SK-N-SH (cell line): ENCODE data around the gene KRT72. TPM values are rescaled to one million over a fixed set of nuclear protein-coding genes. Genes with fewer than 3 reads are reported as not detected.

Experiments
- CTCF ChIA-PET: fragments of 300-600, 350-600 bp; formaldehyde crosslinking; extraction: SDS; loops from one replicate; lab custom pipeline; 2021; lab: Yijun Ruan, JAX
- POLR2A ChIA-PET: fragments of 350-600 bp; sonication (Branson Sonifier 250); formaldehyde crosslinking; extraction: SDS; loops from one replicate; lab custom pipeline; 2020; ENCODE audit warnings: antibody characterized with exemption, inconsistent platforms; lab: Yijun Ruan, JAX
- DNase-seq: peaks from one replicate; pipeline ENCODE4 v3.0.0; 2012
- H2AFZ ChIP-seq: fragments of 200-600 bp; sonication (generic); 2 replicates; pipeline ENCODE4 v1.8.1; 2016; ENCODE audit warnings: antibody characterized with exemption, mild to moderate bottlenecking, low read depth
- H3F3A ChIP-seq: fragments of 200-600 bp; sonication (generic); replicated peaks from 2 replicates; pipeline ENCODE3; 2016; ENCODE audit warnings: antibody characterized with exemption, mild to moderate bottlenecking; ENCODE audit not compliant: insufficient read depth
- H3K27ac ChIP-seq, 2 experiments: fragments of 200-500 bp in 1 of 2; fragments of 200-600 bp in 1 of 2; sonication (Bioruptor generic) in 1 of 2; sonication (generic), shearing (Covaris generic) in 1 of 2; 2 replicates each; pipeline versions ENCODE4 v1.5.1 to v1.6.1; 2014 to 2016; ENCODE audit warnings: low read depth in 2 of 2, inconsistent platforms in 1 of 2, low read length in 1 of 2, mild to moderate bottlenecking in 1 of 2, mixed read lengths in 1 of 2
- H3K27me3 ChIP-seq: fragments of 200-600 bp; sonication (generic), shearing (Covaris generic); 2 replicates; pipeline ENCODE4 v1.6.1; 2016; ENCODE audit warnings: mixed run types; ENCODE audit not compliant: insufficient read depth
- H3K36me3 ChIP-seq, 2 experiments: fragments of 200-500 bp in 1 of 2; fragments of 200-600 bp in 1 of 2; sonication (Bioruptor generic) in 1 of 2; sonication (generic) in 1 of 2; replicated peaks in 1 of 2; 2 replicates each; pipeline versions ENCODE3 to v1.5.1; 2014 to 2016; ENCODE audit warnings: low read length in 1 of 2, mild to moderate bottlenecking in 1 of 2; ENCODE audit not compliant: insufficient read depth in 2 of 2, control insufficient read depth in 1 of 2
- H3K4me1 ChIP-seq, 2 experiments: fragments of 200-500 bp in 1 of 2; fragments of 200-600 bp in 1 of 2; sonication (Bioruptor generic) in 1 of 2; sonication (generic), shearing (Covaris generic) in 1 of 2; 2 replicates each; pipeline versions ENCODE4 v1.5.1 to v1.6.1; 2014 to 2016; ENCODE audit warnings: low read depth in 1 of 2, low read length in 1 of 2, mixed run types in 1 of 2; ENCODE audit not compliant: insufficient read depth in 2 of 2, control insufficient read depth in 1 of 2
- H3K4me2 ChIP-seq: fragments of 200-600 bp; sonication (generic), shearing (Covaris generic); 2 replicates; pipeline ENCODE4 v1.6.1; 2017; ENCODE audit warnings: mixed run types
- H3K4me3 ChIP-seq, 2 experiments: fragments of 200-500 bp in 1 of 2; fragments of 200-600 bp in 1 of 2; sonication (Bioruptor generic) in 1 of 2; sonication (generic), shearing (Covaris generic) in 1 of 2; 2 replicates each; pipeline versions ENCODE4 v1.5.1 to v1.8.1; 2014 to 2016; ENCODE audit warnings: low read depth in 2 of 2, inconsistent platforms in 1 of 2, low read length in 1 of 2, mild to moderate bottlenecking in 1 of 2, mixed read lengths in 1 of 2, moderate library complexity in 1 of 2
- H3K79me2 ChIP-seq: fragments of 200-600 bp; sonication (generic); 2 replicates; pipeline ENCODE4 v1.8.1; 2017; ENCODE audit warnings: mild to moderate bottlenecking; ENCODE audit not compliant: insufficient read depth
- H3K9ac ChIP-seq: fragments of 200-600 bp; sonication (generic); 2 replicates; pipeline ENCODE4 v1.6.1; 2017; ENCODE audit warnings: mixed run types
- H3K9me2 ChIP-seq: fragments of 200-600 bp; sonication (generic); 2 replicates; pipeline ENCODE4 v1.6.1; 2017; ENCODE audit warnings: mixed run types
- H3K9me3 ChIP-seq: fragments of 200-600 bp; sonication (generic); 2 replicates; pipeline ENCODE4 v1.6.1; 2017; ENCODE audit warnings: mixed run types, mild to moderate bottlenecking, moderate library complexity
- H4K20me1 ChIP-seq: fragments of 200-600 bp; sonication (generic); 2 replicates; pipeline ENCODE4 v1.6.1; 2017; ENCODE audit warnings: mild to moderate bottlenecking, mixed run types; ENCODE audit not compliant: insufficient read depth
- ELF1 ChIP-seq: IDR thresholded peaks from 2 replicates; pipeline ENCODE4 v1.4.0; 2012
- EP300 ChIP-seq, 2 experiments: IDR thresholded peaks; 2 replicates each; pipeline versions ENCODE4 v1.4.0 to v1.6.1; 2012; ENCODE audit warnings: borderline replicate concordance in 1 of 2, low read depth in 1 of 2, low read length in 1 of 2
- FOXJ3 ChIP-seq: sonication (generic); formaldehyde crosslinking; IDR thresholded peaks from 2 replicates; pipeline ENCODE4 v1.5.1; 2020; ENCODE audit warnings: mild to moderate bottlenecking, missing genetic modification reagents
- MAX ChIP-seq: IDR thresholded peaks from 2 replicates; pipeline ENCODE4 v1.4.0; 2012; ENCODE audit warnings: low read depth
- MXI1 ChIP-seq: IDR thresholded peaks from 2 replicates; pipeline ENCODE4 v1.6.1; 2012; ENCODE audit warnings: mild to moderate bottlenecking, low read depth, low read length, improper control_type of control experiment
- NRF1 ChIP-seq: IDR thresholded peaks from 2 replicates; pipeline ENCODE4 v1.6.1; 2012; ENCODE audit warnings: low read depth, mild to moderate bottlenecking, low read length
- POLR2AphosphoS5 ChIP-seq: IDR thresholded peaks from 2 replicates; pipeline ENCODE4 v1.6.1; 2012; ENCODE audit warnings: low read depth, low read length
- RAD21 ChIP-seq: IDR thresholded peaks from 2 replicates; pipeline ENCODE4 v1.6.1; 2012; ENCODE audit warnings: mild to moderate bottlenecking, low read length
- RXRA ChIP-seq: IDR thresholded peaks from 2 replicates; pipeline ENCODE4 v1.4.0; 2012; ENCODE audit warnings: low read depth, mild to moderate bottlenecking, borderline replicate concordance
- TAF1 ChIP-seq: IDR thresholded peaks from 2 replicates; pipeline ENCODE4 v1.6.1; 2012; ENCODE audit warnings: low read depth, mild to moderate bottlenecking, low read length, moderate library complexity, borderline replicate concordance
- TEAD4 ChIP-seq: IDR thresholded peaks from 2 replicates; pipeline ENCODE4 v1.4.0; 2012; ENCODE audit warnings: mild to moderate bottlenecking, borderline replicate concordance; ENCODE audit not compliant: insufficient read depth
- WGBS: methylation state at CpG from one replicate; pipeline ENCODE4 v1.1.6; 2017; ENCODE audit warnings: low lambda C conversion rate; 5-methylcytosine and 5-hydroxymethylcytosine counted together
- polyA plus RNA-seq, 3 experiments: library from polyadenylated mRNA; depleted of rRNA; stranded (reverse); fragments of >200 nt; gene quantifications; 2 replicates each; pipeline ENCODE4 v1.2.3, GENCODE V29; 2012
- TF ChIP-seq, protein P1 (sequence below): fragments of 150-350 bp; IDR thresholded peaks from 2 replicates; pipeline ENCODE4 v1.6.1; 2017; ENCODE audit warnings: antibody characterized with exemption, low read length, low read depth, borderline replicate concordance
- TF ChIP-seq, protein P2 (sequence below): IDR thresholded peaks from 2 replicates; pipeline ENCODE4 v1.4.0; 2012; ENCODE audit warnings: low read depth, borderline replicate concordance
- TF ChIP-seq, protein P3 (sequence below): IDR thresholded peaks from 2 replicates; pipeline ENCODE4; 2012
- TF ChIP-seq, protein P4 (sequence below): fragments of 200-600 bp; sonication (generic); IDR thresholded peaks from 2 replicates; pipeline ENCODE4 v1.6.1; 2017; ENCODE audit warnings: antibody characterized with exemption, mild to moderate bottlenecking, moderate library complexity

KRT72 gene
- polyA plus RNA-seq, 1 of the 3 experiments (the other 2 are of a cell fraction) = not detected

GRCh38 chr12:52537101-52537500, 64.2 kb downstream of the KRT72 start:
- Histone ChIP-seq H3K9me2 (no peaks in the 10 kb centered on the region), H3K4me2 (no peak overlapping the region), H3K4me3 (no peak overlapping the region), H3K9me3 (no peaks in the 10 kb centered on the region), H3K4me1 (no peaks in the 10 kb centered on the region), H2AFZ (no peak overlapping the region), H3K27me3 (peaks cover 12% of the 10 kb centered on the region; the same call in 1 of the 2 replicates), H3K9ac (no peak overlapping the region), H3K79me2 (no peaks in the 10 kb centered on the region), H3K27ac (no peak overlapping the region), H3F3A (no peaks in the 10 kb centered on the region), H3K36me3 (no peaks in the 10 kb centered on the region), H4K20me1 (no peaks in the 10 kb centered on the region)
- CTCF ChIA-PET = interaction anchor here (1.3 kb wide), 1 partner anchor 343 kb away, joined by 3 read pairs; no protein-coding TSS in a partner anchor
- 33% methylated on average over 3 of the region's 3 CpGs for WGBS
- TF ChIP-seq MXI1 (no peak), TAF1 (no peak), EP300 (IDR thresholded peaks at IDR 0.05; ENCODE audit: borderline replicate concordance in 1 of 2, low read depth in 1 of 2, low read length in 1 of 2) (no peak), NRF1 (no peak), TEAD4 (no peak), RAD21 (no peak), POLR2AphosphoS5 (no peak), ELF1 (no peak), RXRA (no peak), FOXJ3 (CRISPR knock-in tag) (no peak), MAX (no peak)
- TF ChIP-seq, protein P1, sequence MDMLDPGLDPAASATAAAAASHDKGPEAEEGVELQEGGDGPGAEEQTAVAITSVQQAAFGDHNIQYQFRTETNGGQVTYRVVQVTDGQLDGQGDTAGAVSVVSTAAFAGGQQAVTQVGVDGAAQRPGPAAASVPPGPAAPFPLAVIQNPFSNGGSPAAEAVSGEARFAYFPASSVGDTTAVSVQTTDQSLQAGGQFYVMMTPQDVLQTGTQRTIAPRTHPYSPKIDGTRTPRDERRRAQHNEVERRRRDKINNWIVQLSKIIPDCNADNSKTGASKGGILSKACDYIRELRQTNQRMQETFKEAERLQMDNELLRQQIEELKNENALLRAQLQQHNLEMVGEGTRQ = no peak
- TF ChIP-seq, protein P2, sequence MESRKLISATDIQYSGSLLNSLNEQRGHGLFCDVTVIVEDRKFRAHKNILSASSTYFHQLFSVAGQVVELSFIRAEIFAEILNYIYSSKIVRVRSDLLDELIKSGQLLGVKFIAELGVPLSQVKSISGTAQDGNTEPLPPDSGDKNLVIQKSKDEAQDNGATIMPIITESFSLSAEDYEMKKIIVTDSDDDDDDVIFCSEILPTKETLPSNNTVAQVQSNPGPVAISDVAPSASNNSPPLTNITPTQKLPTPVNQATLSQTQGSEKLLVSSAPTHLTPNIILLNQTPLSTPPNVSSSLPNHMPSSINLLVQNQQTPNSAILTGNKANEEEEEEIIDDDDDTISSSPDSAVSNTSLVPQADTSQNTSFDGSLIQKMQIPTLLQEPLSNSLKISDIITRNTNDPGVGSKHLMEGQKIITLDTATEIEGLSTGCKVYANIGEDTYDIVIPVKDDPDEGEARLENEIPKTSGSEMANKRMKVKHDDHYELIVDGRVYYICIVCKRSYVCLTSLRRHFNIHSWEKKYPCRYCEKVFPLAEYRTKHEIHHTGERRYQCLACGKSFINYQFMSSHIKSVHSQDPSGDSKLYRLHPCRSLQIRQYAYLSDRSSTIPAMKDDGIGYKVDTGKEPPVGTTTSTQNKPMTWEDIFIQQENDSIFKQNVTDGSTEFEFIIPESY = no peak
- TF ChIP-seq, protein P3, sequence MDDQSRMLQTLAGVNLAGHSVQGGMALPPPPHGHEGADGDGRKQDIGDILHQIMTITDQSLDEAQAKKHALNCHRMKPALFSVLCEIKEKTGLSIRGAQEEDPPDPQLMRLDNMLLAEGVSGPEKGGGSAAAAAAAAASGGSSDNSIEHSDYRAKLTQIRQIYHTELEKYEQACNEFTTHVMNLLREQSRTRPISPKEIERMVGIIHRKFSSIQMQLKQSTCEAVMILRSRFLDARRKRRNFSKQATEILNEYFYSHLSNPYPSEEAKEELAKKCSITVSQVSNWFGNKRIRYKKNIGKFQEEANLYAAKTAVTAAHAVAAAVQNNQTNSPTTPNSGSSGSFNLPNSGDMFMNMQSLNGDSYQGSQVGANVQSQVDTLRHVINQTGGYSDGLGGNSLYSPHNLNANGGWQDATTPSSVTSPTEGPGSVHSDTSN = no peak
- TF ChIP-seq, protein P4, sequence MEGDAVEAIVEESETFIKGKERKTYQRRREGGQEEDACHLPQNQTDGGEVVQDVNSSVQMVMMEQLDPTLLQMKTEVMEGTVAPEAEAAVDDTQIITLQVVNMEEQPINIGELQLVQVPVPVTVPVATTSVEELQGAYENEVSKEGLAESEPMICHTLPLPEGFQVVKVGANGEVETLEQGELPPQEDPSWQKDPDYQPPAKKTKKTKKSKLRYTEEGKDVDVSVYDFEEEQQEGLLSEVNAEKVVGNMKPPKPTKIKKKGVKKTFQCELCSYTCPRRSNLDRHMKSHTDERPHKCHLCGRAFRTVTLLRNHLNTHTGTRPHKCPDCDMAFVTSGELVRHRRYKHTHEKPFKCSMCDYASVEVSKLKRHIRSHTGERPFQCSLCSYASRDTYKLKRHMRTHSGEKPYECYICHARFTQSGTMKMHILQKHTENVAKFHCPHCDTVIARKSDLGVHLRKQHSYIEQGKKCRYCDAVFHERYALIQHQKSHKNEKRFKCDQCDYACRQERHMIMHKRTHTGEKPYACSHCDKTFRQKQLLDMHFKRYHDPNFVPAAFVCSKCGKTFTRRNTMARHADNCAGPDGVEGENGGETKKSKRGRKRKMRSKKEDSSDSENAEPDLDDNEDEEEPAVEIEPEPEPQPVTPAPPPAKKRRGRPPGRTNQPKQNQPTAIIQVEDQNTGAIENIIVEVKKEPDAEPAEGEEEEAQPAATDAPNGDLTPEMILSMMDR = no peak
- POLR2A ChIA-PET = no interaction called here
- DNase-seq = no peak

Other genes starting within 250 kb of the KRT72 start
- gene KRT85, start 234.0 kb downstream of the KRT72 start, polyA plus RNA-seq (2012; rRNA removed) = not detected in 2 replicates
- gene KRT84, start 215.8 kb downstream of the KRT72 start, polyA plus RNA-seq (2012; rRNA removed) = not detected in 2 replicates
- gene KRT82, start 195.1 kb downstream of the KRT72 start, polyA plus RNA-seq (2012; rRNA removed) = not detected in 2 replicates
- not detected in 2 replicates for gene KRT75, start 167.1 kb downstream of the KRT72 start, polyA plus RNA-seq (2012; rRNA removed)
- gene KRT6B, start 149.3 kb downstream of the KRT72 start, polyA plus RNA-seq (2012; rRNA removed) = not detected in 2 replicates
- not detected in 2 replicates for gene KRT6C, start 127.7 kb downstream of the KRT72 start, polyA plus RNA-seq (2012; rRNA removed)
- gene KRT6A, start 108.2 kb downstream of the KRT72 start, polyA plus RNA-seq (2012; rRNA removed) = not detected in 2 replicates
- not detected in 2 replicates for gene KRT5, start 81.1 kb downstream of the KRT72 start, polyA plus RNA-seq (2012; rRNA removed)
- not detected in 2 replicates for gene KRT71, start 48.3 kb downstream of the KRT72 start, polyA plus RNA-seq (2012; rRNA removed)
- not detected in 2 replicates for gene KRT74, start 27.6 kb downstream of the KRT72 start, polyA plus RNA-seq (2012; rRNA removed)
- gene KRT73, start 17.1 kb upstream of the KRT72 start, polyA plus RNA-seq (2012; rRNA removed) = not detected in 2 replicates
- gene KRT2, start 50.7 kb upstream of the KRT72 start, polyA plus RNA-seq (2012; rRNA removed) = not detected in 2 replicates
- not detected in 2 replicates for gene KRT1, start 78.9 kb upstream of the KRT72 start, polyA plus RNA-seq (2012; rRNA removed)
- gene KRT77, start 102.1 kb upstream of the KRT72 start, polyA plus RNA-seq (2012; rRNA removed) = not detected in 2 replicates
- not detected in 2 replicates for gene KRT76, start 175.9 kb upstream of the KRT72 start, polyA plus RNA-seq (2012; rRNA removed)
- not detected in 2 replicates for gene KRT3, start 194.7 kb upstream of the KRT72 start, polyA plus RNA-seq (2012; rRNA removed)
- gene KRT4, start 212.7 kb upstream of the KRT72 start, polyA plus RNA-seq (2012; rRNA removed) = not detected in 2 replicates
- gene KRT79, start 232.8 kb upstream of the KRT72 start, polyA plus RNA-seq (2012; rRNA removed) = not detected in 2 replicates
- not detected in 2 replicates for gene KRT78, start 247.5 kb upstream of the KRT72 start, polyA plus RNA-seq (2012; rRNA removed)